Right hindlimb (tissue), 1 donor: ENCODE results near the gene ZBTB12.
"Not testable (repeated sequence)": the region's sequence is repeated elsewhere in the genome, so short reads cannot be mapped to it uniquely, and the experiment has no call there.

ENCODE experiments used
- DNase-seq: peaks from one replicate; pipeline ENCODE4 v3.0.0-alpha.2; 2018

Gene ZBTB12

GRCh38 chr6:31920811-31921210 lies 18.9 kb upstream of the ZBTB12 start:
- DNase-seq, result no peak

- DNase-seq, result no peak
These were observed 17.9 kb upstream of the ZBTB12 start for GRCh38 chr6:31919624-31920303.

GRCh38 chr6:31918069-31918720 lies 16.3 kb upstream of the ZBTB12 start:
- no peak for DNase-seq

DNA sequence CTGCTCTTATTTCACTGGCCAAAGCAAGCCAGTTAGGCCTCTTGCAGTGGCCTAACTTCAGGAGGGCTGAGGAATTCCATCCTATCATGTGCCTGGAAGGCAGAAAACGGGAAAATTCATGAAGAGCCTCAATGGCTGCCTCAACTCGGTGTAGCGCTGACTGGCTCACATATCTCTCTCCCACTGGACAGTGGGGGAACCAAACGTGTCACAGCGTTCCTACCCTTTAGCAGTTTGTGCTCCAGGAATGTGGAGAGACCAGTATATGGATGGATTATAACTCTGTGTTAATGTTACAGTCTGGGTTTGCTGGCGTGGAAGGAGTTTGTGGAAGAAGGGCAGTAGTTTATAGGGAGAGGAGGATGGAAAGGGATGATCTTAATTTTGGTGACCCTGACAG lies 13.9 kb upstream of the ZBTB12 start:
- DNase-seq, result no peak

DNA sequence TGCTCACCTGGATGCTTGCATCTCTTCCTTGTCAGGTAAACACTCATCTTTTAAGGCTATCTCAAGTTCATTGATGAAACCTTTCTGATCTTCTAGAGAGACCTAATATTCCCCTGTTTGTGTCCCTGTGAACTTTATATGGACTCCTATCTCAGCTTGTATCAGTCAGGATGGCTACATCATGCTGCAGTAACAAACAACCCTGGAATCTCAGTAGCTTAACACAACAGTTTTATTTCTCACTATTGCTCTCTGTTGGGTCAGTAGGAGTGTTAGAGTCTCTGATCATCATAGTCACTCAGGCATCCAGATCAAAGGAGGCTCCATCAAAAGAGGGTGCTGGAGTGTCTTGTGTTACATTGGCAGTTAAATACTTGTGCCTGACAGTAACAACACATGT lies 13.5 kb upstream of the ZBTB12 start:
- DNase-seq, result no peak

GRCh38 chr6:31911826-31912585 lies 10.1 kb upstream of the ZBTB12 start:
- no peak for DNase-seq

- DNase-seq, result not testable (repeated sequence)
These were observed 7.4 kb upstream of the ZBTB12 start for GRCh38 chr6:31909298-31909697.

GRCh38 chr6:31908791-31909190 lies 6.9 kb upstream of the ZBTB12 start:
- DNase-seq, result no peak

GRCh38 chr6:31908255-31908654 lies 6.4 kb upstream of the ZBTB12 start:
- not testable (repeated sequence) for DNase-seq

GRCh38 chr6:31907158-31907813 lies 5.4 kb upstream of the ZBTB12 start:
- DNase-seq, result no peak

DNA sequence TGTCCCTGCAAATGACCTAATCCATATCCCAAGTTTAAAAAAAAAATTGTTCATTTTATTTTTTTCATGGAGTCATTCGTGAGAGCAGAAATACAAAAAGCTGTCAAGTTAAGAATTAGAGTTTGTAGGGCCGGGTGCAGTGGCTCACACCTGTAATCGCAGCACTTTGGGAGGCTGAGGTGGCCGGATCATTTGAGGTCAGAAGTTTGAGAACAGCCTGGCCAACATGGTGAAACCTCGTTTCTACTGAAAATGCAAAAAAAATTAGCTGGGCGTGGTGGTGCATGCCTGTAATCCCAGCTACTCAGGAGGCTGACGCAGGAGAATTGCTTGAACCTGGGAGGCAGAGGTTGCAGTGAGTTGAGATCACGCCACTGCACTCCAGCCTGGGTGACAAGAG lies 4.8 kb upstream of the ZBTB12 start:
- not testable (repeated sequence) for DNase-seq

GRCh38 chr6:31906122-31906521 lies 4.2 kb upstream of the ZBTB12 start:
- DNase-seq, result no peak

- no peak for DNase-seq
These were observed 3.2 kb upstream of the ZBTB12 start for GRCh38 chr6:31905041-31905440.

GRCh38 chr6:31903957-31904356 lies 2.1 kb upstream of the ZBTB12 start:
- no peak for DNase-seq

GRCh38 chr6:31901415-31901952 lies 402 bp downstream of the ZBTB12 start:
- DNase-seq, result peak; percentile 77

- DNase-seq, result no peak
These were observed 920 bp downstream of the ZBTB12 start for GRCh38 chr6:31900917-31901414.

DNA sequence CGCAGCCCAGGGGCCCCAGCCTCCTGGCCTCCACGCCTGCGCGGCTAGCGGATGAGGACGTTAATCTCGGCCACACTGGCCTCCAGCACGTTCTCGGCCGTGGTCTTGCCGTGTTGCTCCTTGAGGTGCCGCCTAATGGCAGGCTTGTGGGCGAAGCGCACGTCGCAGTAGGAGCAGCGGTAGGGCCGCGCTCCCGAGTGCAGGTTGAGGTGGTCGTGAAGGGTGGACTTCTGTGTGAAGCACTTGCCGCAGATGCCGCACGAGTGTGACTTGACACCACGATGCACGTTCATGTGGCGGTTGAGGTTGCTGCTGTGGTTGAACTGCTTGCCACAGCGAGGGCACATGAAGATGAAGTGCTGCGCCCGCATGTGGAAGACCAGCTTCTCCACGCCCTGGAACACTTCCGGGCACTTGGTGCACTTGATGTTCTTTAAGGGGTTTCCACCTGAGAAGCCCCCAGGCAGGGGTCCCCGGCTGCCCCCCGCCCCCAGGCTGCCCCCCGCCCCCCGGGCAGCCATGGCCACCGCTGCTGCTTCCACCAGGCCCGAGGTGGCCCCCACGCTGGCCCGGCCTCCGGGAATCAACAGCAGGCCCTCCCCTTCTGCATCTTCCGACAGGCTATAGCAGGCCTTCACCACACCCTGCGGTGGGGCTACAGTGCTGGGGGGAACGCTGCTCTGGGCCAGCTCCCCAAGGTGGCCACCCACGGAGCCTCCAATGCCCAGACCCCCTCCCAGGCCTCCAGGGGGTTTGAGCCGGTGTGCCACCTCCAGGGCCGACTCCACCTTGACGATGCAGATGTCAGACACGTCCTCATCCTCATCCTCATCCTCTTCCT lies 1.8 kb downstream of the ZBTB12 start:
- DNase-seq, result no peak

DNA sequence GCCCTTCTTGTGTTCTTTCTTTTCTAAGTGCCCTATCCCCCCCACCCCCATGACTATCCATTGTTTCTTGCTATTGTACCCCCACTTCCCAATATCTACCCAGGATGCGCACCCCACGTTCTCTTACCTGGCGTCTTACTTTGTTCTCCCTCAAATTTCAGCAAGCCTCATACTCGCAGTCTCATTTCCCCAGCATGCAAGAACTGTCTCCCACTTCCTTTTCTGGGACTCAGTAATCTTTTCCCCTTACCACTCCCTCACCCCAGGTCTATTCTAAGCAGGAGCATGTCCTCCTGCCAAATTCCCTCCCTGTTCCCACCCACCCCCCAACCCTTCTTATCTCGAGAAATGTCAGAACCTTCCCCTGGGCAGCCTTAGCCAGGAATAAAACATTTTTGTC lies 2.7 kb downstream of the ZBTB12 start:
- DNase-seq, result no peak

DNA sequence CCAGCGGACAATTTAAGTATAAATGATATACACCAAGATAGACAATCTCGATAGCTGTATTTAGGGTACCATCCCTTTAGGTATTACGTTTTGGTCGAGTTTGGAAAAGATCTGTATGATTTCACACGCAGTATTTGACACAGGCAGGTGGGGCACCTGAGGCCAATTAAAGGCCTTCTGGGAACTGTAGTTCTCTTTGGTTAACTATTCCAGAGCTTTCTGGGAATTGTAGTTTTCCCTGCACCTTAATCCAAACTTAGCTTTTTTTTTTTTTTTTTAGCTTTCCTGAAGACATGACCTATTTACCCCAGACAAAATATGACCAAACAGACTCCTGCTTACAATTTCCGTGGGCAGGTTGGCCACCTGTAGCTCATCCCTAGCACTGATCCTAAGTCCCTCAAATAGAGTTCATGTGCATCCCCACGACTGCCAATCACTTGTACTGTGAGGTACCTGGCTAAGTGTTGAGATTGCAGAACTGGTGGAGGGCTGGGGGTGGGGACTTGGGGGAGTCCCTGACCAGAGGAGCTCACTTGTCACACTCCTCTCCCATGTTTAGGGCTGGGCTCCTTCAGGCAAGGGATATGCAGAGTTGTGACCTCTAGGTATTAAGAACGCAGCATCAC lies 3.4 kb downstream of the ZBTB12 start:
- DNase-seq, result no peak

DNA sequence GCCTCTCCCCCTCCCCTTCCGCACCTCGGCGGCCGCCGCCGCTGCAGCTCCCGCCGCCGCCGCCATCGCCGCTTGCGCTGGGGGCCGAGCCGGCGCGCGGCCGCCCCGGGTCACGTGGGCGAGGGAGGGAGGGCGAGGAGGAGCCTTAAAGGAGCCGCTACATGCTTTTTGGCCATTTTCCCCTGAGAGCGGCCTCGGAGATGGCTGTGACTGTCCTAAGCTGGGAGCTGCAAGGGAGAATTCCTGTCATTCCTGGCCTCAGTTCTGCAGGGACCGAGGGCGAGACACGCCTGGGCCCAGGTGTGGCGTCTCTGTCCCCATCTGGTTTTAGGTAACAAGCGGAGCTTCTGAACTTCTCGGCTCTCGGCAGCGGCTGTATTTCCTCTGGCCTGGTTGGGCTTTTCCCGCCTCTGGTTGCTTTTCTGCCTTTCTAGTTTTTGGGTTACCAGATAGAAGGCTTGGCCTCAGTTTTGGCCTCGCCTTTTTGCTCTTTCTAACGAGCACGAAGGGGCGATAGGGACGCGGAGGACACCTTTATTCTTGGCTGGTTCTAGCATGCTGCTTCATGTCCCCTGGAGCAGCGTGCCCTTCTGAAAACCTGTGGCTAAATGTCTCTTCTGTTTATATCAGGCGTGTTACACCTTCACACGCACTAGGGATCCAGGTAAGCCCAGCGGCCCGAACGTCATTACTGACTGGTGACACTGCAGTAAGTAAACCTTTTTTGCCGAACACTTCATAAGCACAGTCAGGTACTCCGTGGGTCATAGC lies 4.1 kb downstream of the ZBTB12 start, which contains the start of gene EHMT2:
Gene EHMT2 (minus strand): TSS at position 87 of the 771 bp plus-strand sequence. CDS start 21 bp downstream, at position 66.
- DNase-seq, result peak; percentile 91
